Measurements from ENCODE around the gene MIER1.

The MIER1 gene

GRCh38 chr1:66929146-66929688 lies 4.4 kb downstream of the MIER1 start:
- peak overlapping the region; percentile 87 for H3K4me3 ChIP-seq (ENCODE audit: low read depth, low read length)
- TF ChIP-seq, protein P1, sequence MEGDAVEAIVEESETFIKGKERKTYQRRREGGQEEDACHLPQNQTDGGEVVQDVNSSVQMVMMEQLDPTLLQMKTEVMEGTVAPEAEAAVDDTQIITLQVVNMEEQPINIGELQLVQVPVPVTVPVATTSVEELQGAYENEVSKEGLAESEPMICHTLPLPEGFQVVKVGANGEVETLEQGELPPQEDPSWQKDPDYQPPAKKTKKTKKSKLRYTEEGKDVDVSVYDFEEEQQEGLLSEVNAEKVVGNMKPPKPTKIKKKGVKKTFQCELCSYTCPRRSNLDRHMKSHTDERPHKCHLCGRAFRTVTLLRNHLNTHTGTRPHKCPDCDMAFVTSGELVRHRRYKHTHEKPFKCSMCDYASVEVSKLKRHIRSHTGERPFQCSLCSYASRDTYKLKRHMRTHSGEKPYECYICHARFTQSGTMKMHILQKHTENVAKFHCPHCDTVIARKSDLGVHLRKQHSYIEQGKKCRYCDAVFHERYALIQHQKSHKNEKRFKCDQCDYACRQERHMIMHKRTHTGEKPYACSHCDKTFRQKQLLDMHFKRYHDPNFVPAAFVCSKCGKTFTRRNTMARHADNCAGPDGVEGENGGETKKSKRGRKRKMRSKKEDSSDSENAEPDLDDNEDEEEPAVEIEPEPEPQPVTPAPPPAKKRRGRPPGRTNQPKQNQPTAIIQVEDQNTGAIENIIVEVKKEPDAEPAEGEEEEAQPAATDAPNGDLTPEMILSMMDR (IDR thresholded peaks at IDR 0.05; ENCODE audit: low read depth, low read length), result no peak

- TF ChIP-seq, protein P1 (IDR thresholded peaks at IDR 0.05; ENCODE audit: low read depth, low read length), result no peak
- H3K4me3 ChIP-seq (ENCODE audit: low read depth, low read length), result peak overlapping the region; percentile 87
Observed at GRCh38 chr1:66929691-66929998, 4.9 kb downstream of the MIER1 start.

DNA sequence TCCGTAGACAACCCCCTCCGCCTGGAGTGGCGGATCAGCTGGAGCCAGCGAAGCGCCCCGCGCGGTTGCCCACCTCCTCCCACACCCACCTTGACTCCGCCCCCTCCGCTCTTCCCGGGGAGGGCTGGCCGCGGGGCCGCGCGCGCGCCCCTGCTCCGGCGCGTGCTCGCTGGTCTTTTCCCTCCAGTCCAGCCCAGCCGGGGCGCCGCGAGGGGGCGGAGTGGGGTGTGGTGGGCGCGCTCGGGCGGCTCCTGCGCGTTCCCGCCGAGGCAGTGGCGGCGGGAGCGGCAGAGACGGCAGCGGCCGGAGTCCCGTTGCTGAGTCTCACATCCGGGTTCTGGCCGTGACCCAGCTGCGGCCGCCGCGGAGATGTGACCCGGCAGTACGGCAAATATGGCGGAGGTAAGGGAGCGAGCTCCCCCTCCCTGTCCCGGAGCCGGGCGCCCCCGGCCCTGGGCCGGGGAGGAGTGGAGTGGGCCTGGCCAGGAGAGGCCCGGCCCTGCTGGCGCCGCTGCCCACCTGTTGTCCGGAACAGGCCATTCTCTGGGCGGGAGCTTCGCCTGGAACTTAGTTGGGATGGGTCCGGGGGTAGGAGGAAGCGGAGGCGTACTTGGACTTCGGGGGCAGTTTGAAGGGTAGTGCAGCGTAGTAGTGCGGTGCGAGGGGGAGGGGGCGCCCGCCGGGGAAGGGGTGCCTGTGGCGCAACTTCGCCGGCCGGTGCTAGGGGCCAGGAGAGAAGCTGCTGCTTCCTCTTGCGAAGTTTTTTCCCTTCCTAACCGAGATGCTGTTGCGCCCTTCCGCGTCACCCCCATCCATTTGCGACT lies 5.4 kb downstream of the MIER1 start:
- TF ChIP-seq, protein P1 (IDR thresholded peaks at IDR 0.05; ENCODE audit: low read depth, low read length), result no peak
- H3K4me3 ChIP-seq (ENCODE audit: low read depth, low read length), result peak overlapping the region; percentile 87

GRCh38 chr1:66930823-66931174 lies 6.0 kb downstream of the MIER1 start:
- TF ChIP-seq, protein P1 (IDR thresholded peaks at IDR 0.05; ENCODE audit: low read depth, low read length), result no peak
- H3K4me3 ChIP-seq (ENCODE audit: low read depth, low read length), result peak overlapping the region; percentile 87

GRCh38 chr1:66931590-66931989 lies 6.8 kb downstream of the MIER1 start:
- TF ChIP-seq, protein P1 (IDR thresholded peaks at IDR 0.05; ENCODE audit: low read depth, low read length), result no peak
- peak overlapping the region; percentile 87 for H3K4me3 ChIP-seq (ENCODE audit: low read depth, low read length)

DNA sequence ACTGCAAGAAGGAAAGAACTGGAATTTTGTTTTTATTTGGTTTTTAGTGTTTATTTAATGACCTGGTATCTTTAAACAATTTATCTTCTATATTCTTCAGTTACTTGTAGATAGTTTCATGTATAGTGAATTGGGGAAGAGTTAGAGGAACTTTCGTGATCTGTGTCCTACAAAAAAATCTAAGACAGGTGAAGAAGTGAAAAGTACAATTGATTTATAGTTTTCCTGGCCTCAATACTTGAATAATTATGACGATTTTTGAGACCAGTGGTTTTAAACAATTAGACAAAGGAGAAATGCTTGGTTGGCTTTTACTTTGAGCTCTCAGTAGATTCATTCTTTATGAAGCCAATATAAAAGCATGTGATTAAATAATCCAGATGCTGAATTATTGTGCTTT lies 7.5 kb downstream of the MIER1 start:
- H3K4me3 ChIP-seq (ENCODE audit: low read depth, low read length), result 0 out of 2 replicates have a peak overlapping the region, but pooled peaks have one; percentile 6
- TF ChIP-seq, protein P1 (IDR thresholded peaks at IDR 0.05; ENCODE audit: low read depth, low read length), result no peak

GRCh38 chr1:66933887-66934700 lies 9.3 kb downstream of the MIER1 start:
- TF ChIP-seq, protein P1 (IDR thresholded peaks at IDR 0.05; ENCODE audit: low read depth, low read length), result no peak
- no peak overlapping the region for H3K4me3 ChIP-seq (ENCODE audit: low read depth, low read length)
